Progenitor cell of endocrine pancreas (in vitro differentiated cells): ENCODE measurements around the gene UBAP2. TPM values are rescaled to one million over a fixed set of nuclear protein-coding genes. Genes with fewer than 3 reads are reported as not detected.
"Not testable (repeated sequence)": the region's sequence is repeated elsewhere in the genome, so short reads cannot be mapped to it uniquely, and the experiment has no call there.

Experiments
- DNase-seq: peaks from one replicate; pipeline ENCODE4 v3.0.0; 2021; ENCODE audit warnings: low spot score; ENCODE audit not compliant: unreplicated experiment
- H3K27ac Mint-ChIP-seq: 2 replicates; pipeline ENCODE4 v1.8.0; 2021; ENCODE audit warnings: mild to moderate bottlenecking, moderate library complexity, mixed read lengths
- H3K27me3 Mint-ChIP-seq: 2 replicates; pipeline ENCODE4 v1.8.0; 2021; ENCODE audit warnings: mixed read lengths
- H3K36me3 Mint-ChIP-seq: 2 replicates; pipeline ENCODE4 v1.8.0; 2022; ENCODE audit warnings: mixed read lengths; ENCODE audit not compliant: insufficient read depth
- H3K4me1 Mint-ChIP-seq: 2 replicates; pipeline ENCODE4 v1.8.0; 2021; ENCODE audit warnings: low read depth, mixed read lengths
- H3K4me3 Mint-ChIP-seq: 2 replicates; pipeline ENCODE4 v1.8.0; 2021; ENCODE audit warnings: low read depth, mild to moderate bottlenecking, moderate library complexity, mixed read lengths
- H3K9me3 Mint-ChIP-seq: 2 replicates; pipeline ENCODE4 v1.8.0; 2021; ENCODE audit warnings: low read depth, mixed read lengths
- total RNA-seq: library from RNA; stranded (reverse); gene quantifications from 2 replicates; pipeline ENCODE4 v1.2.1, GENCODE V29; 2021
- TF ChIP-seq, protein P1 (sequence below): fragments of 200-600 bp; sonication (generic); IDR thresholded peaks from one replicate; pipeline ENCODE4 v1.5.0; 2021; ENCODE audit warnings: antibody characterized with exemption, mild to moderate bottlenecking; ENCODE audit not compliant: unreplicated experiment

Gene UBAP2
- total RNA-seq, 1 donor from 2014 or later = 56.7 TPM

DNA sequence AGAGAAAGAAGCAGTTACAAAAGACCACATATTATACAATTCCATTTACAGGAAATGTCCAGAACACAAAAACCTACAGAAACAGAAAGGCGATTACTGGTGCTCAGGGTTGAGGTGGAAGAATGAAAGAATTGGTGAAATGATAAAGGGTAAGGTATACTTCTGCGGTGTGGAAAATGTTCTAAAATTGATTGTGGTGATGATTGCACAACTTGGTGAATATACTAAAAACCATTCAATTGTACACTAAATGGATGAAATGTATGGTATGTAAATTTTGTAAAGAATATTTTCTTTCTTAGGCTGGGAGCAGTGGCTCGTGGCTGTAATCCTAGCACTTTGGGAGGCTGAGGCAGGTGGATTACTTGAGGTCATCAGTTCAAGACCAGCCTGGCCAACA lies 72.3 kb downstream of the UBAP2 start:
- DNase-seq = no peak
- H3K4me3 Mint-ChIP-seq = no peak overlapping the region
- H3K9me3 Mint-ChIP-seq = no peaks in the 10 kb centered on the region
- H3K27me3 Mint-ChIP-seq = no peaks in the 10 kb centered on the region
- H3K36me3 Mint-ChIP-seq = peaks cover 20% of the 10 kb centered on the region
- no peak overlapping the region for H3K27ac Mint-ChIP-seq
- no peaks in the 10 kb centered on the region for H3K4me1 Mint-ChIP-seq
- TF ChIP-seq, protein P1, sequence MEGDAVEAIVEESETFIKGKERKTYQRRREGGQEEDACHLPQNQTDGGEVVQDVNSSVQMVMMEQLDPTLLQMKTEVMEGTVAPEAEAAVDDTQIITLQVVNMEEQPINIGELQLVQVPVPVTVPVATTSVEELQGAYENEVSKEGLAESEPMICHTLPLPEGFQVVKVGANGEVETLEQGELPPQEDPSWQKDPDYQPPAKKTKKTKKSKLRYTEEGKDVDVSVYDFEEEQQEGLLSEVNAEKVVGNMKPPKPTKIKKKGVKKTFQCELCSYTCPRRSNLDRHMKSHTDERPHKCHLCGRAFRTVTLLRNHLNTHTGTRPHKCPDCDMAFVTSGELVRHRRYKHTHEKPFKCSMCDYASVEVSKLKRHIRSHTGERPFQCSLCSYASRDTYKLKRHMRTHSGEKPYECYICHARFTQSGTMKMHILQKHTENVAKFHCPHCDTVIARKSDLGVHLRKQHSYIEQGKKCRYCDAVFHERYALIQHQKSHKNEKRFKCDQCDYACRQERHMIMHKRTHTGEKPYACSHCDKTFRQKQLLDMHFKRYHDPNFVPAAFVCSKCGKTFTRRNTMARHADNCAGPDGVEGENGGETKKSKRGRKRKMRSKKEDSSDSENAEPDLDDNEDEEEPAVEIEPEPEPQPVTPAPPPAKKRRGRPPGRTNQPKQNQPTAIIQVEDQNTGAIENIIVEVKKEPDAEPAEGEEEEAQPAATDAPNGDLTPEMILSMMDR = no peak

DNA sequence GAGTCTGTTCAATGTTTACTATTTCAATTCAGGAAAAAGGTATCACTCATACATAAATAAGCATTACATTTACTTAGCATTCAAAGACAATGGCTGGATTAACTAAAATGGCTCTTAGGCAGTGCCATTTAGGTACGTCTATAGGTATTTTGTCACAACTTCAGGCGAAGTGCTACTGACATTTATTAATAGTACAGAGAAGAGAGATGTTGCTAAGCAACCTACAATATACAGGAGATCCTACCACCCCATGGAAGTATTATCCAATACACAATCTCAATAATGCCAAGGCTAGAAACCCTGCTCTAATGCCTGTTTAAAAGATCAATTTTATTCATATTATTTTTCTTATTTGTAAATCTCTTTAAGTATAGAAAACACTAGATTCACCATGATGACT lies 76.0 kb downstream of the UBAP2 start:
- TF ChIP-seq, protein P1 = no peak
- Mint-ChIP-seq H3K27ac (no peak overlapping the region), H3K4me1 (peaks cover 11% of the 10 kb centered on the region), H3K4me3 (no peak overlapping the region), H3K9me3 (no peaks in the 10 kb centered on the region), H3K36me3 (peaks cover 28% of the 10 kb centered on the region), H3K27me3 (no peaks in the 10 kb centered on the region)
- no peak for DNase-seq

DNA sequence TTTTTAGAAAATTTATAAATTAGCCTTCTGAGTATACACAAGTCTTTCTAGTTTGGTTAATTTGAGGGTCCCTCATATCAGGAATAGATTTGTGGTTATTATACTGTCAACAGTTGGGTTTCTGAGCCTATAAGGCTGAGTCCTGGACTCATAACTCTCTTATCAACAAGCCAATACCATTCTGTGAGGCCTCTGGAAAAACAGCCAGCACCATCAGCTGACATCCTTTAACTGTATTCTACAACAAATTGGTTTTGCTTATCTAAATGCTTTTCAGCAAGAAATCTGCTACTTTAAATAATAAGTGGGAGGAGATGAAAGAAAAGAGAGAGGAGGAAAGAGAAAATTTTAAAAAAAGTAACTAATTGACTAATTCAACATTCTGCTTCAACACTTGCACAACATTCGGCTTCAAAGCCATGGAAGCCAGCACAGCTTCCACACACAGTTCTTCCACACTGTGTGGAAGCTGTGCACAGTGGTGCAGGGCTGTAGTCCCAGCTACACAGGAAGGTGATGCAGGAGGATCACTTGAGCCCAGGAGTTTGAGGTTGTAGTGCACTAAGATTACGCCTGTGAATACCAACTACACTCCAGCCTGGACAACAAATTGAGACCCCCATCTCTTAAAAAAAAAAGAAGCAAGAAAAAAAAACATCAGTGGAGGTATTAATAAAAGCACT lies 84.5 kb downstream of the UBAP2 start:
- no peaks in the 10 kb centered on the region for H3K27me3 Mint-ChIP-seq
- TF ChIP-seq, protein P1 = no peak
- peaks cover 23% of the 10 kb centered on the region for H3K36me3 Mint-ChIP-seq

DNA sequence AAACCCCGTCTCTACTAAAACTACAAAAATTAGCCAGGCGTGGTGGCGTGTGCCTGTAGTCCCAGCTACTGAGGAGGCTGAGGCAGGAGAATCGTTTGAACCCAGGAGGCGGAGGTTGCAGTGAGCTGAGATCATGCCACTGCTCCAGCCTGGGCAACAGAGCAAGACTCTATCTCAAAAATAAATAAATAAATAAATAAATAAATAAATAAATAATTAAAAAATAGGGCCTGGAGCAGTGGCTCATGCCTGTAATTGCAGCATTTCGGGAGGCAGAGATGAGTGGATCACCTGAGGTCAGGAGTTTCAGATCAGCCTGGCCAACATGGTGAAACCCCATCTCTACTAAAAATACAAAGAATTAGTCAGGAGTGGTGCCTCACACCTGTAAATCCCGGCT lies 86.2 kb downstream of the UBAP2 start:
- H3K4me3 Mint-ChIP-seq, DNase-seq, H3K9me3 Mint-ChIP-seq, H3K27me3 Mint-ChIP-seq, H3K4me1 Mint-ChIP-seq, H3K27ac Mint-ChIP-seq: not testable (repeated sequence)
- peaks cover 22% of the 10 kb centered on the region for H3K36me3 Mint-ChIP-seq

More for the DNA sequence above, 84.5 kb downstream of the UBAP2 start:
- Mint-ChIP-seq H3K9me3 (no peaks in the 10 kb centered on the region), H3K4me3 (no peak overlapping the region), H3K27ac (no peak overlapping the region), H3K4me1 (peaks cover 18% of the 10 kb centered on the region)
- DNase-seq = no peak

DNA sequence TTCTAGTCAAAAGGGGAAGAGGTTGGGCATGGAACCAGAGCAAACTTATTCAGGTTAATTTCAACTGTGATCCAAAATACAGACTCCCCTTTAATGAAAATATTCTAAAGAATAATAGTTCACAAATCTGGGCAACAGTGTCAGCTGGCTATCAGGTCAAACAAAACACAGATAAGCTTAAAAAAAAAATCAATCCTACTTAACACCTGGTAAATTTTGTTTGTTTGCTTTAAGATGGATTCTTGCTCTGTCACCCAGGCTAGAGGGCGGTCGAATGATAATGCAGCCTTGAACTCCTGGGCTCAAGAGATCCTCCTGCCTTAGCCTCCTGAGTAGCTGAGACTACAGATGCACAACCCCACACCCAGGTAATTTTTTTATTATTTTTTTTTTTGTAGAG lies 89.0 kb downstream of the UBAP2 start:
- H3K27ac Mint-ChIP-seq = no peak overlapping the region
- peaks cover 5% of the 10 kb centered on the region for H3K4me1 Mint-ChIP-seq
- H3K27me3 Mint-ChIP-seq = no peaks in the 10 kb centered on the region
- DNase-seq = no peak
- no peaks in the 10 kb centered on the region for H3K9me3 Mint-ChIP-seq
- TF ChIP-seq, protein P1 = no peak
- H3K36me3 Mint-ChIP-seq = peaks cover 30% of the 10 kb centered on the region
- H3K4me3 Mint-ChIP-seq = no peak overlapping the region

DNA sequence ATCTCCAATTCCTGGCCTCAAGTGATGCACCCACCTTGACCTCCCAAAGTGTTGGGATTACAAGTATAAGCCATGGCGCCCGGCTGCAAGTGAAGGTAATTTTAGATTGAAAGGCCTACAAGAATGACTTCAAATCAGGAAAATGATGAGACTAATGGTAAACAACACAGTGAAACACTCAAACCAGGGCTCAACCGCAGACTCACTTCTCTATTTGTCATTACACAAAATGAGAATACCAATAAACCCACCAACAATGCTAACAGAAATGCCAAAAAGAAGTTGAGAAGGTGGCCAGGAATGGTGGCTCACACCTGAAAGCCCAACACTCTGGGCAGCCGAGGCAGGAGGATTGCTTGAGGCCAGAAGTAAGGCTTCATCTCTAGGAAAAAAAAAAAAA lies 92.1 kb downstream of the UBAP2 start:
- Mint-ChIP-seq H3K27ac (no peak overlapping the region), H3K27me3 (no peaks in the 10 kb centered on the region), H3K9me3 (no peaks in the 10 kb centered on the region), H3K4me3 (no peak overlapping the region), H3K4me1 (no peaks in the 10 kb centered on the region), H3K36me3 (peaks cover 39% of the 10 kb centered on the region)
- TF ChIP-seq, protein P1 = no peak
- no peak for DNase-seq
